Amygdala (tissue), 56 donors: Measurements from ENCODE around the gene COG2.
"Not testable (repeated sequence)": the region's sequence is repeated elsewhere in the genome, so short reads cannot be mapped to it uniquely, and the experiment has no call there.

Experiments
- DNase-seq, 56 donors: peaks; one replicate each; lab custom pipeline; 2025; lab: John Stamatoyannopoulos, UW

COG2 gene, protein sequence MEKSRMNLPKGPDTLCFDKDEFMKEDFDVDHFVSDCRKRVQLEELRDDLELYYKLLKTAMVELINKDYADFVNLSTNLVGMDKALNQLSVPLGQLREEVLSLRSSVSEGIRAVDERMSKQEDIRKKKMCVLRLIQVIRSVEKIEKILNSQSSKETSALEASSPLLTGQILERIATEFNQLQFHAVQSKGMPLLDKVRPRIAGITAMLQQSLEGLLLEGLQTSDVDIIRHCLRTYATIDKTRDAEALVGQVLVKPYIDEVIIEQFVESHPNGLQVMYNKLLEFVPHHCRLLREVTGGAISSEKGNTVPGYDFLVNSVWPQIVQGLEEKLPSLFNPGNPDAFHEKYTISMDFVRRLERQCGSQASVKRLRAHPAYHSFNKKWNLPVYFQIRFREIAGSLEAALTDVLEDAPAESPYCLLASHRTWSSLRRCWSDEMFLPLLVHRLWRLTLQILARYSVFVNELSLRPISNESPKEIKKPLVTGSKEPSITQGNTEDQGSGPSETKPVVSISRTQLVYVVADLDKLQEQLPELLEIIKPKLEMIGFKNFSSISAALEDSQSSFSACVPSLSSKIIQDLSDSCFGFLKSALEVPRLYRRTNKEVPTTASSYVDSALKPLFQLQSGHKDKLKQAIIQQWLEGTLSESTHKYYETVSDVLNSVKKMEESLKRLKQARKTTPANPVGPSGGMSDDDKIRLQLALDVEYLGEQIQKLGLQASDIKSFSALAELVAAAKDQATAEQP

DNA sequence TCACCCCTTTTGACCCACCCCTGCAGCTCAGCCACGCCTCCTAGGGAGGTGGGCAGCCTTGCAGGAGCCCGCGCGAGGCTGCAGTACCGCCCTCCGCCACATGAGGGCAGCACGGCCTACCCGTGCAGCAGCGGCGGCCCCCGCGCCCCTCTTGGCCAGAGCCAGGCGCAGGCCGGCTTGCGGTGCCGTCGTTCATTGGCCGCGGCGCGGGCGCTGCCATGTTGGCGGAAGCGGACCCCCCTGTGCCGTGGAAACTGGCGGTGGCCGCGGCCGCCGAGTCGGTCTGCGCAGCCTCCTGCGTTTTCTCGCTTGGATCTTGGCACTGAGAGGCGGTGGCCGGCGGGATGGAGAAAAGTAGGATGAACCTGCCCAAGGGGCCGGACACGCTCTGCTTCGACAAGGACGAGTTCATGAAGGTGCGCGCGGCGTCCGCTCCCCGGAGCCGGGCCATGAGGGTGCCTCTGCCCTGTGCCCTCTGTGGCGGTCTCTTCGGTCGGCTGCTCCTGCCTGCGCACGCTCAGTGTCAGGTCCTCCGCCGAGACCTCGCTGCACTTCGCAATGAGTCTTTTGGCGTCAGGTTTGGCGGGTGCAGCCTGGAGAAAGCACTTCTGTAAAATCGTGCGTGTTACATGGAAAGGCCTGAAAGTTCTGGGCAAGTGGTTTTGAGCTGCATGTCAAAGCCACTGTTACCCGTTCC is at the start of gene COG2:
TSS of gene COG2 (plus strand) at position 219 of the 697 bp plus-strand sequence. CDS start at position 345, 126 bp downstream.
- peak; percentile 48 to 98 (median 87) for DNase-seq

DNA sequence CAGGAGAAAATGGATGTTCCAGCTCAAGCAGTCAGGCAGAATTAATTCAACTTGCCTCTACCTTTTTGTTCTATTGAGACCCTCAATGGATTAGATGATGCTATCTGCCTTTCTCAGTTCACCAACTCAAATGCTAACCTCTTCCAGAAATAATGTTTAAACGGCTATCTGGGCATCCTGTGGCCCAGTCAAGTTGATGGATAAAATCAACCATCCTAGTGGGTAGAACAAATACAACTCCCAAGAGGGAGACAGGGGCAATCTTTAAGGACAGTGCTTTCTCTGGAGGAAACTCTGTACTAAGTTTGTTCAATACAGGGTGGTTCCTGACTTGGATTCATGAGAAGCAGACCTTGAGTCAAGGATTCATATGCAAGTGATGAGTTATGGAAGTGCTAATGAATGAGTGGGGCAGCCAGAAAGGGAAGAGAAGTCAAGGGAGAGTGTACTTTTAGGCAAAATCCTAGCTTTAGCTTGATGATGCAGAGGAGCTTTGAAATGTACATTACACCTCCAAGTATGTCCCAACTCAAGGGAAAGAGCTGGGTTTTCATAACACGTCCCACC is 49.4 kb upstream of the COG2 start:
- DNase-seq: no peak

DNA sequence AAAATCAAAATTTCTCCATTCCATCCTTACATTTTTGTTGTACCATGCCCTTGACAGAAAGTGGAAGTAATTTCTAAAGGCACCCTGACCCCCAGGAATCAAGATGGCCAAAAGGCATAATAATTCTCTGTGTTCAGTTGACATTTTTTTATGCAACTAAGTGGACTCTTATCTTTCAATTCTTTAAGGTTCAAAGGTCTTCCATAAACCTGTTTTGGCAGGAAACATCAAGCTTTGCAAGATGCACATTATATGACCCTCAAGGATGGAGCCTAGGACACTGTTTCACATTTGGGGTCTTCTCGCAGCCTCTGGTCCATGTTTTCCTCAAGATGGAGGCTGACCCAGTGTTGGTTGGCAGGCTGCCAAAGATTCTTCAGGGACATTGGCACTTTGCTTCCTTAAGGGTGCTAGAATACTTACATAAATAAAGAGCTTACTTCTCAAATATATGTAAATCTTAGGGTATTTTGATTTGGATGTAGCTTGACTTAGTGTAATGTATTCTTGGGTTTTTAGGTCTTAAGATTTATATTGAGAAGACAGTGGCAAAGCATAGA is 48.0 kb upstream of the COG2 start:
- no peak for DNase-seq

DNA sequence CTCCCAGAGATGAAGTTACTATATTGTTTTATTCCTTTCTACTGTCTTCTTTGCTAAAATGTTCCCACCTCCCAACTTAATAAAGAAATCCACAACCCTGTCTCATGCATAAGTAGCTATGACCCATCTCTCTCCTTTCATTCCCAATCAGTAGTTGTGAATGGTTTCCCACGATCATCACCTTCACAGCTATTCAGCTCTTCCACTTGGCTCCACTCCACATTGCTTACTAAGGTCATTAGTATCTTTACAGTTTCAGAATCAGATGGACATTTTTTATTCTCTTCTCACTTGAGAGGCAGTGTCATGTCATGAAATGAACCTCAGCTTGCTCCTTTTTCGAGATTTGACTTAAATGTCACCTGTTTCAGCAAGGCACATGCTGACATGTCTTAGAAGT is 47.1 kb upstream of the COG2 start:
- no peak for DNase-seq

DNA sequence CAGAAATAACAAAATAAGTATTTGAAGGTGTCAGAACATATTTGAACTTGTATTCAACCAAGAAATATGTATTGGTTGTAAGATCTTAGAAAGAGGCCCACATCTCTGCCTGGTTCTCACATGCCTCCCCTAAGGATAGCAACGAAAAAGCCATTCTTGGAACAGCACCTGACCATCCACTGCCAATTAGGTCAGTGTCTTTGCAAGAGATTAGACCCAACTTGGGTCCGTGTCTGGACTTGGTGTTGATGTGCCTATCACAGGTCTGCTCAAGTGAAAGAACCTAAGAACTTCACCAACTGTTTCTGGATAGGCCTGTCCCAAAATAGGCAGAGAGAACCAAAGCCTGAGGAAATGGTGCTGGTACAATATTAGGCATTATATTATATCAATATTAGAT is 46.0 kb upstream of the COG2 start:
- no peak for DNase-seq

DNA sequence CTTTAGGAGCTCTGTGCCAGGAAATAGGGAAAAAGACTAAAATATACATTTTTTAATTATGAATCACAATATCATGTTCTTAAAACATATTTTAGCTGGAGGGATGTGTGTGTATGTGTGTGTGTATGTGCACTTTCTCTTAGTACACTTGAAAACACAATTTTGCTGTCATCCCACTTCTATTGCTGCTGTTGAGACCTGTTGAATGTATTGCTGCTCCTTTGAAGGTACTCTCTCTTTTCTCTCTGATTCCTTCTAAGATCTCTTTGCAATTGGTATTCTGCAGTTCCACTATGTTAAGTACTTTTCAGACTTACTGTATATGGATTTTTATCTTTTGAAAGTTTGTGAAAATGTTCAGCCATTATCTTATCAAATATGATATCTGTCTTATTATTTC is 43.5 kb upstream of the COG2 start:
- DNase-seq: no peak

DNA sequence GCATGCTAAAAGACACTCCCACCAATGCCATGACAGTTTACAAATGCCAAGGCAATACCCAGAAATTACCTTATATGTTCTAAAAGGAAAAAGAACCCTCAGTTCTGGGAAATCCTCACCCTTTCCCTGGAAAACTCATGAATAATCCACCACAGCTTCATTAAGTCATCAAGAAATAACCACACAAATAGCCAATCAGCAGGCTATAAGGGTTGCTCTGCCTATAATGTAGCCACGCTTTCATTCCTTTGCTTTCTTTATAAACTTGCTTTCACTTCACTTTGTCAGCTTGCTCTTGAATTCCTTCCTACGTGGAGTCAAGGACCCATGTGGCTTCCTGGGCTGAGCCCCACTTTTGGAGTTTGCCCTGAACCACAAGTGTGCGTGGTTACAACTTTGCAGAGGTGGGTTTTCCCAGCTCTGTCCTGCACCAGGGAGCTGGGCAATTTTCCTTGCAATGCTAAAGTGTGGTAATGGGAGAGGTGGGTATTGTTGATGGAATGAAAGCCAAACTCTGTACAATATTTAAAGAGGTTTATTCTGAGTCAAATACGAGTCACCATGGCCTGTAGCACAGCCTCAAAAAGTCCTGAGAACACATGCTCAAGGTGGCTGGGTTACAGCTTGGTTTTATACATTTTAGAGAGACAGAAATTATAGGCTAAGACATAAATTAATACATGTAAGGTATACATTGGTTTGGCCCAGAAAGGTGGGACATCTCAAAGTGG is 42.2 kb upstream of the COG2 start:
- no peak for DNase-seq

DNA sequence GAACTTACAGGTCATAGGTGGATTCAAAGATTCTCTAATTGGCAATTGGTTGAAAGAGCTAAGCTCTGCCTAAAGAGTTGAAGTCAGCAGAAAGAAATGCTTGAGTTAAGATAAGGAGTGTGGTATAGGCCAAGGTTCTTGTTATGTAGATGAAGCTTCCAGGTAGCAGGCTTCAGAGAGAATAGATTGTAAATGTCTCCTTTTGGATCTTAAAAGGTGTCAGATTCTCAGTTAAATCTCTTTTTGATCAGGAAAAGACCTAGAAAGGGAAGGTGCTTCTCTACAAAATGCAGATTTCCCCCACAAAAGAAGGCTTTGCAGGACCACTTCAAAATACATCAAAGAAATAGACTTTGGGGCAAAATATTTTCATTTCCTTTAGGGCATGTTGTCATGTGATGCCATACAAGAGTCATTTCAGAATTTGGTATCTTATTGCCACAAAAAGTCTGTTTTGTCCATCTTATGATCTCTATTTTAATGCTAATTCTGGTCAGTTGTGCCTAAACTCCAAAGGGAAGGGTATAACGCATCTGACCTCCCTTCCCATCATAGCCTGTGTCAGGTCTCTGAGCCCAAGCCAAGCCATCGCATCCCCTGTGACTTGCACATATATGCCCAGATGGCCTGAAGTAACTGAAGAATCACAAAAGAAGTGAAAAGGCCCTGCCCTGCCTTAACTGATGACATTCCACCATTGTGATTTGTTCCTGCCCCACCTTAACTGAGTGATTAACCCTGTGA is 41.5 kb upstream of the COG2 start:
- DNase-seq: not testable (repeated sequence)

DNA sequence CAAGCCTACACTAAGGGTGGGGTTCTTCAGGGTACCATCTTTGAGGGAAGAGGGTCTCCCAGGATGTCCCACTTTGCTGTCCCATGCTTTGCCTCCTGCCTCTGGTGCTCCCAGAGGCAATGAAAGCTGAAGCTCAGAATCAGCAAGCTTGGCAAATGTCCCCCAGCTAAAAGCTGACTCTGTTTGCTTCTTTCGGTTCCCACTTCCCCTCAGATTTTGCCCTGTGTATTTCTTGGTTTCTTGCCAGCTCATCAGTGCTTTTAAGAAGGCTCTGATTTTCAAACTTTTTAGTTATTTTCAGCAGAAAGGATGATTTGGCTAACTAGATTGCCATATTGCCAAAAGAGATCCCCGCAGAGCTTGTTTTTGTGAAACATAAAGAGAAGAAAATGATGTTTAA is 33.1 kb upstream of the COG2 start:
- peak in 1 of 56 donors; percentile 21 for DNase-seq

DNA sequence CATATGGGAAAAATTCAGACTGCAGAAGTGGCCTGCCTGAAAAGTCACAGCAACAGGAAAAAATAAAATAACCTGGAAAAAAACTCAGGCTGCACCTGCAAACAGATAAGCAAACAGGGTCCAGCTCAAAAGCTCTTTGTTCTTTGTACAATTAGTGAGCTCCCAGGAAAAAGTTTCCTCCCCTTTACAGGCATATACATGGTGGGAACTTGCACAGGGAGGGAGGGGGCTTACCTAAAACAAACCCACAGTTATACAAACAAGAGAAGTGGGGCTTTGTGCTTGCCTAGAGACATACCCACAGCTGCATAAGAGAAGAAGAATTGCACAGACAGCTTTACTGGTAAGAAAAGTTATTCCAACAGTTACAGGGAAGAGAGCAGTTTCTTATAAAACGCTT is 31.7 kb upstream of the COG2 start:
- no peak for DNase-seq

DNA sequence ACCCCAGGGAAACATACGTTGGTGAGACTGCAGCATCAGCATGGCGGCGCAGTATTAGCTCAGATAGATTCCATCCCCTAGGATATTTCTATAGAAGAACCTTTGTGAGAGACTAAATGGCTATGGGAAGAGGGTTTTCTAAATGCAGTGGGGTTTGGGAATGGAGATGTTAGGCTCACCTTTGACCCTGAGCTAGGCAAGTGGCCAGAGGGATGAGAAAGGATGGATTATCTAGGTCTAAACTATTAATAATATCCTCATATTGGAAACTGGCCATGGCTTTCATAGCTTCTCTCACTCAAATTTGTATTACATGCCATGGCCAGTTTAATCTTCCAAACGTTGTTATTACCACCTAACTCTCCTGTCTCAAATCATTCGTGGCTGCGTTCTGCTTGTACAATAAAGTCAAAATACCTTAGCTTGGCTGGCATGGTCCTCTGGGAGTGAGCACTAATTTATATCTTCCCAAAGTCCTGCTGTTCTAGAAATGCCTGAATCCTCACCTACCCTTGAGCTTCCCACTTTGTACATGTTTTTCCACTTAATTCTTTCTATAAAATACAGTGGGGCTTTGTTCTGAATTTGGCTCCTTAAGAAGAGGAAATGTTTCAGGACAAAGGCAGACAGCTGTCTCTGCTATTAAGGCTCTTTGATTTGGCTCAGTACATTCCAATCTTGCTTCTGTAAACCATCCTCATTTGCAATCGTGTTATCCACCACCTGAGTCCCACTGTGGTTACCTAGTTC is 31.0 kb upstream of the COG2 start:
- DNase-seq: no peak

DNA sequence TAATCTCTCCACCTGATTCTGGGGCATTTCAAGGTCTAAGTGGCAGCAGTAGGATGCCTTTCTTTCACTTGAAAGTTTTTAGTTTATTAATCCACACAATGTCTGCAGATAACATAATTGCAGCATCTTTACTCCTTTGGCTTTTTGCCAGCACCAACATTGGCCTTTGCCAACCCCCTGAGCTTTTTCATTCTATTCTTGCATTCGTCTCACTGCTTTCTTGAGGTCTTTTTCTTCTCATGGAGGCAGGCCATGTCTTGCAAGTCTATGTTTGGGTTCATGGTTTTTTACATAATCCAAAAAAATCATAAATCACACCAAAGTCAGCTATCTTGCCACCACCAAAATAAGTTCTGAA is 30.4 kb upstream of the COG2 start:
- no peak for DNase-seq

DNA sequence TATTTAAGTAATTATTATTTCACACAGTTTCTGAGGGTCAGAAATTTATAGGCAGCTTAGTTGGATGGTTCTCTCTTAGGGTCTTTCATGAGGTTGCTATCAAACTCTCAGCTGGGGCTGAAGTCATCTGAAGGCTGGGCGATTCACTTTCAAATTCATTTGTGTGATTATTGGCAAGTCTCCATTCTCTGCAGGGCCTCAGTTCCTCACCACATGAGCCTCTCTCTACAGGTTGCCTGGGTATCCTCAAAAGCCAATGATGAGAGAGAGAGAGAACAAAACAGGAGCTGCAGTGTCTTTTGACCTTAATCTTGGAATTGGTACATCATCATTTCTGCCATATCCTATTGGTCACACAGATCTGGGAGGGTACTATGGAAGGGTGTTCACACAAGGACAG is 29.6 kb upstream of the COG2 start:
- DNase-seq: no peak

DNA sequence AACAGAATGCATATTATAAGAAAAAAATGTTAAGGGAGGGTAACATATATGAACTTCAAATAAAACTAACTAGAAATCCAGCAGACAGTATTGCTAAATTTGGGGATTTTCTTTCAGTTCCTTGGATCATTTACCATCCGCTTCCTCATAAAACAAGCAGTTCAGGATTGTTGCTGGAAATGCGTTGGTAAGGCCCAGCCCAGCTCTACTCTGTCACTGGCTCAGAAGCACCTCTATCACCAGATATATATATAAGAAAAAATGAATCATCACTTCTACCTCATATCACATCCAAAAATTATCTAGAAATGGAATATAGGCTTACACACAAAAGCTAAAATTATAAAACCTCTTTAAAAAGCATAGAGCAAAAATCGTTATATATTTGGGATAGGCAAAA is 28.2 kb upstream of the COG2 start:
- DNase-seq: no peak

DNA sequence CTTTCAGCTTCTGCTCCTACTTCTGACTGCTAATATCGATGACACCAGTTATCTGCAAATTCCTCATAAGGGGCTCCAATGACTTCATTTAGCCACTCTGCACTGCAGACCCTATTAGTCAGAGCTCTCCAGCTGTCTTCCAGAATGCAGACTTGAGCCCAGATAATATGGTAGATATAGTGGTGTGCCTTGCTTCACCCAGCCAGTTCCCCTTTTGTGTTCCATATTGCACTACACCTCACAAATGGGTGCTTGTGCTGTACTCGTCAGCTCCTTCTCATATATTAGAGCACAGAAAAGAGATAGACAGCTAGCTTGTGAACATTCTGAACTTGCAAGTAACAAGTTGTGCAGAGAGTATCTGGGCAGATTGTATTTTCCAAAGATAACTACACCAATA is 23.7 kb upstream of the COG2 start:
- no peak for DNase-seq

DNA sequence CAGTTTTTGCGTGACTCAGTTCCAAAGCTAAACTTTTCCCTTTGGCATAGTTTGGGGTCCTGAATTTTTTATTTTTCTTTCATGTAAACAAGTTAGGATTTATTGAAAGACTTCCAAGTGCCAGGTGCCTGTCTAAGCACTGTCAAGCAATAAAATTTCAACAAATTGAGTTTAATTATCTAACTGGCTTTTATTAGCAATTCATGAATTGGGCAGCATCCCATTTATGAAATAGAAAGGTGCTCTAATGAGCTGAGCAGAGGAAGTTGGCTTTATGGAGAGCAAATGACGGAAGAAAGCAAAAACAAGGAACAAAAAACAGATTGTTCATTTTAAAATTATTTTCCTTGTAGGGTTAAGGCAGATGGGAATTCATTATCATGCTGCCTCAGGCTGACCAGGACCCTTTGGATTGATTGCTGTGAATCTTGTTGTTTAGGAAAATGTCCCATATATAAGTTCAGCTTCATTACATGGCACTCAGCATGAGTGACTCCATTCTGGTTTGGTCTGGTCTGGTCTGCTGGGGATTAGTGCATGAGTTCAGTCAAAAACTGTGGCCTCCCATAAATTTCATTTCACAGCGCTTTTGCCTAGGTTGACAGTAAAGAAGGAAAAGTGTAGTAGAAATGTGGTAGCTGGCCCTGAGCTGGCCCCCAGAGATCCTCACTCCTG is 21.5 kb upstream of the COG2 start:
- no peak for DNase-seq

DNA sequence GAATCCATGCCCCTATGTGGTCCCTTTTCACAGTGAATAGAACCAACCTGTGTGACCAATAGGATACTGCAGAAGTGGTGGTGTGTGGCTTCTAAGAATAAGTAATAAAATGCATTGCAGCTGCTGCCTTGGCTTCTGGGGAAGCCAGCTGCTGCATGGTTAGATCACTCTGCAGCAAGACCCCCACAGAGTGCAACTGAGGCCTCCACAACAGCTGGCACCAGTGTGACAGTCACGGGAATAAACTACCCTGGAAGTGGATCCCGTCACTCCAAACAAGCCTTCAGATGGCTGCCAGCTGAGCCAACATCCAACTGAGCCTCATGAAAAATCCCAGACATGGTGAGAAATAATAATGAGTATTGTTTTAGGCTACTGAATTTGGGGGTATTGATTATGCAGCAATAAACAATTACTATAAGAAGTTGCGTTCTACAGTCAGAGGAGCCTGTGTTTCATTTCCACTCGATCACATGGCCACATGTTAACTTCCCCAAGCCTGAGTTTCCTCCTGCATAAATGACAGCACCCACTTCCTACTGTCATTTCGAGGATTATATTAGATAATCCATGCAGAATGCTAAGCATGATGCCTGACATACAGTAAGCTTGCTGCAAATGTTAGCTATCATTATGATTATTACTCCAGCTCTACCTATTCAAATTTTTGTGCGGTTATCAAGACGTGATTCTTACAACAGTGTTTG is 20.8 kb upstream of the COG2 start:
- DNase-seq: no peak

DNA sequence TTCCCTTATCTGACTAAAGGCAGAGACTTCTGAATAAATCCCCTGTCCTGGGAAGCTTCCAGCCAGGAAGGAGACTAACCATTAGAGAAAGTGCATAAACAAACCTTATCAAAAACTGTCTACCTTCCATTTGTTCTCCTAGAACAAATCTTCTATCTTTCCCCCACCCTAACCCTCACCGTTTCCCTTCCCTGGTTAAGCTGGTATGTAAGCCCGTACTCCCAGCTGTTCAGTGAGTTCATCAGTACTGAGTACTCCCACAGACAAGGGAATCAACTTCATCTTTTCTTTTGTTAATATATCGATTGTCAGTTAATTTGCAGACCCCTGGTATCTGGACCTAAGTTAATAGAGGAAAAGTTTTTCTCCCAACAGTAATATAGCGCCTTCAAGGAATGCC is 20.1 kb upstream of the COG2 start:
- no peak for DNase-seq
